Panc1 (cell line): ENCODE results near the gene THOC2. TPM values are rescaled to one million over a fixed set of nuclear protein-coding genes. Genes with fewer than 3 reads are reported as not detected.
"Not testable (repeated sequence)": the region's sequence is repeated elsewhere in the genome, so short reads cannot be mapped to it uniquely, and the experiment has no call there.

ENCODE experiments used
- ATAC-seq: fragments of 200-7000 bp; cut with Tn5 transposase; 2 replicates; pipeline ENCODE4 v1.9.1; 2020; ENCODE audit warnings: mild to moderate bottlenecking, moderate library complexity
- BruUV-seq: library from RNA; stranded (reverse); fragments of 400-500 nt; replicated peaks from 2 replicates; lab custom pipeline; 2021; lab: Mats Ljungman, UMichigan
- CTCF ChIA-PET: fragments of 300-600 bp; sonication (Branson Sonifier 250); formaldehyde crosslinking; loops from one replicate; lab custom pipeline; 2022; ENCODE audit warnings: antibody characterized with exemption; lab: Charles Lee
- POLR2A ChIA-PET: fragments of 300-600 bp; sonication (Branson Sonifier 250); formaldehyde crosslinking; loops from one replicate; lab custom pipeline; 2022; ENCODE audit warnings: antibody characterized with exemption; lab: Charles Lee
- DNase-seq: peaks from one replicate; pipeline ENCODE4 v3.0.0-alpha.2; 2010; ENCODE audit warnings: low read depth, low spot score
- H3K27ac ChIP-seq: 2 replicates; pipeline ENCODE4 v1.5.1; 2011; ENCODE audit warnings: mild to moderate bottlenecking, low read length, inconsistent platforms
- H3K27me3 ChIP-seq: fragments of 200-500 bp; sonication (Bioruptor generic); 2 replicates; pipeline ENCODE4 v1.6.0; 2014; ENCODE audit warnings: low read length, inconsistent platforms; ENCODE audit not compliant: control insufficient read depth, insufficient read depth
- H3K36me3 ChIP-seq: fragments of 200-500 bp; sonication (Bioruptor generic); 2 replicates; pipeline ENCODE4 v1.5.1; 2014; ENCODE audit warnings: inconsistent platforms, mild to moderate bottlenecking, low read length, moderate library complexity; ENCODE audit not compliant: control insufficient read depth, insufficient read depth
- H3K4me1 ChIP-seq: 2 replicates; pipeline ENCODE4 v1.5.1; 2011; ENCODE audit warnings: inconsistent platforms, mild to moderate bottlenecking, low read length, moderate library complexity; ENCODE audit not compliant: control insufficient read depth, insufficient read depth
- H3K4me3 ChIP-seq, 2 experiments: 2 replicates each; pipeline ENCODE4 v1.5.1; 2011 to 2012; ENCODE audit warnings: low read depth in 2 of 2, low read length in 2 of 2, mild to moderate bottlenecking in 2 of 2, inconsistent platforms in 1 of 2, moderate library complexity in 1 of 2
- H3K9me3 ChIP-seq: fragments of 200-500 bp; sonication (Bioruptor generic); 2 replicates; pipeline ENCODE4 v1.5.1; 2014; ENCODE audit warnings: low read depth, mild to moderate bottlenecking, inconsistent platforms, low read length, moderate library complexity; ENCODE audit not compliant: control insufficient read depth, insufficient read depth
- POLR2AphosphoS5 ChIP-seq: IDR thresholded peaks from 2 replicates; pipeline ENCODE4 v1.6.1; 2012; ENCODE audit warnings: mild to moderate bottlenecking, low read depth, low read length, moderate library complexity
- REST ChIP-seq, 2 experiments: IDR thresholded peaks; 2 replicates each; pipeline ENCODE4 v1.6.1; 2011 to 2012; ENCODE audit warnings: low read depth in 2 of 2, control low read depth in 1 of 2, low read length in 1 of 2, mild to moderate bottlenecking in 1 of 2, moderate library complexity in 1 of 2; ENCODE audit not compliant: insufficient read depth in 1 of 2
- SIN3A ChIP-seq: IDR thresholded peaks from 2 replicates; pipeline ENCODE4 v1.6.1; 2012; ENCODE audit warnings: low read depth, mild to moderate bottlenecking, low read length, moderate library complexity, borderline replicate concordance; ENCODE audit not compliant: insufficient read depth
- TCF7L2 ChIP-seq: IDR thresholded peaks from 2 replicates; pipeline ENCODE4 v1.6.1; 2011; ENCODE audit warnings: mild to moderate bottlenecking, low read depth, low read length, inconsistent platforms
- in situ Hi-C: cut with HindIII; loops from 2 replicates; pipeline ENCODE4 v1.10.0; 2016; ENCODE audit warnings: low sequenced_read_pairs, low pct_unique_long_range_greater_than_20kb
- intact Hi-C: fragments of 100-400 bp; cut with micrococcal nuclease; formaldehyde crosslinking; loops from one replicate; pipeline ENCODE4 v1.10.0; 2022; ENCODE audit not compliant: unreplicated experiment
- total RNA-seq: library from RNA; stranded (reverse); gene quantifications from one replicate; pipeline ENCODE4 v1.2.1, GENCODE V29; 2021; ENCODE audit not compliant: unreplicated experiment
- TF ChIP-seq, protein P1 (sequence below): fragments of 450-650 bp; IDR thresholded peaks from 2 replicates; pipeline ENCODE4 v1.5.1; 2017; ENCODE audit warnings: mild to moderate bottlenecking

The THOC2 gene
- total RNA-seq, 1 experiment from 2014 or later = 194 TPM

DNA sequence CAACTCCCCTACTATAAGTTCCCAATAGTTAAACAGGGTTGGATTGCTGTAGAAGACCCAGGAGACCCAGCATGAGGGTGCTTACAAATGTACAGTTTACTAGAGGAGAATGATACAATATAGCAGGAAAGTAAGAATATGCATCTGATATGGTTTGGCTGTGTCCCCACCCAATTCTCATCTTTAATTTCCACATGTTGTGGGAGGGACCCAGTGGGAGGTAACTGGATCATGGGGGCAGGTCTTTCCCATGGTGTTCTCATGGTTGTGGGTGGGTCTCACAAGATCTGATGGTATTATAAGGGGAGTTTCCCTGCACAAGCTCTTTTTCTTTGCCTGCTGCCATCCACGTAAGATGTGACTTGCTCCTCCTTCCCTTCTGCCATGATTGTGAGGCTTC is 24.9 kb upstream of the THOC2 start:
- H3K4me1 ChIP-seq, BruUV-seq, CTCF ChIA-PET, H3K9me3 ChIP-seq, H3K27ac ChIP-seq, H3K4me3 ChIP-seq, H3K36me3 ChIP-seq, POLR2A ChIA-PET, H3K27me3 ChIP-seq, ATAC-seq, DNase-seq, intact Hi-C loops, in situ Hi-C loops: not testable (repeated sequence)

- Histone ChIP-seq H3K4me3 (no peak overlapping the region), H3K4me1 (no peaks in the 10 kb centered on the region), H3K36me3 (no peaks in the 10 kb centered on the region), H3K27ac (no peak overlapping the region), H3K9me3 (no peaks in the 10 kb centered on the region), H3K27me3 (no peaks in the 10 kb centered on the region)
- in situ Hi-C loops (no loop called here), intact Hi-C loops (no loop called here)
- no TSS peak for BruUV-seq
- TF ChIP-seq, protein P1, sequence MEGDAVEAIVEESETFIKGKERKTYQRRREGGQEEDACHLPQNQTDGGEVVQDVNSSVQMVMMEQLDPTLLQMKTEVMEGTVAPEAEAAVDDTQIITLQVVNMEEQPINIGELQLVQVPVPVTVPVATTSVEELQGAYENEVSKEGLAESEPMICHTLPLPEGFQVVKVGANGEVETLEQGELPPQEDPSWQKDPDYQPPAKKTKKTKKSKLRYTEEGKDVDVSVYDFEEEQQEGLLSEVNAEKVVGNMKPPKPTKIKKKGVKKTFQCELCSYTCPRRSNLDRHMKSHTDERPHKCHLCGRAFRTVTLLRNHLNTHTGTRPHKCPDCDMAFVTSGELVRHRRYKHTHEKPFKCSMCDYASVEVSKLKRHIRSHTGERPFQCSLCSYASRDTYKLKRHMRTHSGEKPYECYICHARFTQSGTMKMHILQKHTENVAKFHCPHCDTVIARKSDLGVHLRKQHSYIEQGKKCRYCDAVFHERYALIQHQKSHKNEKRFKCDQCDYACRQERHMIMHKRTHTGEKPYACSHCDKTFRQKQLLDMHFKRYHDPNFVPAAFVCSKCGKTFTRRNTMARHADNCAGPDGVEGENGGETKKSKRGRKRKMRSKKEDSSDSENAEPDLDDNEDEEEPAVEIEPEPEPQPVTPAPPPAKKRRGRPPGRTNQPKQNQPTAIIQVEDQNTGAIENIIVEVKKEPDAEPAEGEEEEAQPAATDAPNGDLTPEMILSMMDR = no peak
- TF ChIP-seq REST (IDR thresholded peaks at IDR 0.05; ENCODE audit: insufficient read depth in 1 of 2, low read depth in 2 of 2, low read length in 1 of 2) (no peak), TCF7L2 (no peak), SIN3A (no peak), POLR2AphosphoS5 (no peak)
- ATAC-seq = no peak
- ChIA-PET POLR2A (no interaction called here), CTCF (no interaction called here)
- no peak for DNase-seq
These were observed 23.5 kb upstream of the THOC2 start for GRCh38 chrX:123756320-123756719.

DNA sequence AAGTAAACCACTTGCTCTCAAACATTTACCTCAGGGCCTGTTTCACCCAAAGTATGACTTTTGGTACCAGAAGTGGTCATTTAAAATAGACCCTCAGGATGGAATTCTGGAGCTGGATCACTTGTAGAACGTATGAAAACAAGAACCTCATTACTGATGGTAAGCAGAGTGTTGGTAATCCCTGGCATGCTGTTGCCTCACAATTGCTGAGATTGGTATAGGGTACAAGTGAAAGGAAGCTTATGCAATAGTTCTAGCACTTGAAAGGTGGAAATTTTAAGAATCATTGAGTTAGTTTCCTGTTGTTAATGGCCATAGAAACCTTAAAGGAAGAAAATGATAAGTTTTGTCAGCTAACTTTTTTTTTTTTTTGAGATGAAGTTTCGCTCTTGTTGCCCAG is 22.3 kb upstream of the THOC2 start:
- ChIA-PET CTCF (no interaction called here), POLR2A (interaction anchor here (0.7 kb wide), 1 partner anchor 12 kb away, joined by 4 read pairs; no protein-coding TSS in a partner anchor)
- intact Hi-C loops (no loop called here), in situ Hi-C loops (no loop called here)
- Histone ChIP-seq H3K4me3 (no peak overlapping the region), H3K4me1 (no peaks in the 10 kb centered on the region), H3K27ac (no peak overlapping the region), H3K27me3 (no peaks in the 10 kb centered on the region), H3K36me3 (no peaks in the 10 kb centered on the region), H3K9me3 (no peaks in the 10 kb centered on the region)
- DNase-seq (no peak), ATAC-seq (no peak)
- no TSS peak for BruUV-seq
- no peak for TF ChIP-seq POLR2AphosphoS5
- TF ChIP-seq TCF7L2 = no peak
- no peak for TF ChIP-seq REST (IDR thresholded peaks at IDR 0.05; ENCODE audit: insufficient read depth in 1 of 2, low read depth in 2 of 2, low read length in 1 of 2)
- TF ChIP-seq, protein P1 = no peak
